Left renal cortex interstitium (tissue), 4 donors: ENCODE data around the gene SLC16A3. TPM values are rescaled to one million over a fixed set of nuclear protein-coding genes. Genes with fewer than 3 reads are reported as not detected.
"Not testable (repeated sequence)": the region's sequence is repeated elsewhere in the genome, so short reads cannot be mapped to it uniquely, and the experiment has no call there.

Experiments
- DNase-seq, 4 donors: peaks; one replicate each; pipeline ENCODE4 v3.0.0-alpha.2; 2013; ENCODE audit warnings: low read depth in 4 of 4, low spot score in 2 of 4, missing footprints in 1 of 4
- polyA plus RNA-seq, 4 donors: library from polyadenylated mRNA; unstranded; fragments of 120-200 nt; gene quantifications; one replicate each; pipeline ENCODE4 v1.2.1, GENCODE V29; 2013; ENCODE audit not compliant: insufficient read length in 4 of 4

The SLC16A3 gene
- polyA plus RNA-seq, 4 donors = 8.4 to 18.8 (median 11.5) TPM

DNA sequence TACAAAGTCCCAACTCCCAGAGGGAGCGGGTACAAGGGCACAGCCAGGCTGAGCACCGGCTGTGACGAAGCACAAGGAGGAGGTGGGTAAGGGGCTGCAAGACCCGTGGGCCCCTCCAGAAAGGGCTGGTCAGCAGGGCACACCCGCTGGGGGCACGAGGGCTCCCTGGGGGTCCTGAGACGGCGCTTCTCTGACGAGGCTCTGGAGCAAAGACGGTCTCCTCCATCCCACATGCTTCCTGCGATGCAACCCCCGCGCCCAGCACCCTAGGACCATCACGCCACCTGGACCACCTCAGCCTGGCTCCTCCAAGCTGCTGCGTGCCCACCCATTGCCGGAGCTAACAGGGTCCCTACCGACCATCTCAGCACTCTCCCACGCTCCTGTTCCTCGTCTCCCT lies 24.9 kb upstream of the SLC16A3 start:
- DNase-seq = no peak

DNA sequence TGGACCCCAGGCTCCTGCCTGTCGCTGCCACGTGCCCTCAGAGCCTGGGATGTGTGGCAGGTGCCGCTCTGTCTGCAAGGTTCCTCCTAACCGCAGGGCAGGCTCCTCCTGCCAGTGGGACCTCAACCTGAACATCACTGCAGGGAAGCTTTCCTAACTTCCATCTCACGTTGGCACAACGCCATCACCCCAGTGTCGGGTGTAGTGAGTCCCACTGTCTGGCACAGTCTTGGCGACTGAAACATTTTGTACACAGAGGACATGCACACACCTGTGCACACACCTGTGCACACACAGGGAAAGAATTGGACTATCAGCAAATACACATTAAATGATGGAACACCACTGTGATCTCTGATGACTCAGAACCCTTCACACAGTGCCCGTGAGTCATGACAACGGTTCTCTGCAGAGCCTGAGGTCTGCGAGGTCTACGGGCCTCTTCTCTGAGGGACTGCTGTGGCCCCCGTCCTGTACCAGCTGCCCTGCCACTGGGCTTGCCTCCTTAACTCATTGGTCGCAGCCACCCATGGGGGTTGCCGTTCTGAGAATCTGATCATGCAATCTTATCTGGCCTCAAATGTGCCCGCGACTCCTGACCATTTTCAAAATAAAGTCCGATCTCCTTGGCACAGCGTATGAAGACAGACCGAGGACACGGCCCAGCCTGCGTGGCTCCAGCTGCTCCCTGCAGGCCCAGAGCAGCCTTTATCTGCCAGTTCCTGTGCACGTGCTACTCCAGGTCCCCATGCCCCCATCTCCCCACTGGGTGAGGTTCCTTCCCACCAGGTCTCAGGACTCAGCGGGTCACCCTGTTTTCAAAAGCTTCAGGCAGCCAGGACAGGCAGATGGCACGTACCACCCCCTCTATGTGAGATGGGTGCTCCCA lies 23.8 kb upstream of the SLC16A3 start:
- no peak for DNase-seq

DNA sequence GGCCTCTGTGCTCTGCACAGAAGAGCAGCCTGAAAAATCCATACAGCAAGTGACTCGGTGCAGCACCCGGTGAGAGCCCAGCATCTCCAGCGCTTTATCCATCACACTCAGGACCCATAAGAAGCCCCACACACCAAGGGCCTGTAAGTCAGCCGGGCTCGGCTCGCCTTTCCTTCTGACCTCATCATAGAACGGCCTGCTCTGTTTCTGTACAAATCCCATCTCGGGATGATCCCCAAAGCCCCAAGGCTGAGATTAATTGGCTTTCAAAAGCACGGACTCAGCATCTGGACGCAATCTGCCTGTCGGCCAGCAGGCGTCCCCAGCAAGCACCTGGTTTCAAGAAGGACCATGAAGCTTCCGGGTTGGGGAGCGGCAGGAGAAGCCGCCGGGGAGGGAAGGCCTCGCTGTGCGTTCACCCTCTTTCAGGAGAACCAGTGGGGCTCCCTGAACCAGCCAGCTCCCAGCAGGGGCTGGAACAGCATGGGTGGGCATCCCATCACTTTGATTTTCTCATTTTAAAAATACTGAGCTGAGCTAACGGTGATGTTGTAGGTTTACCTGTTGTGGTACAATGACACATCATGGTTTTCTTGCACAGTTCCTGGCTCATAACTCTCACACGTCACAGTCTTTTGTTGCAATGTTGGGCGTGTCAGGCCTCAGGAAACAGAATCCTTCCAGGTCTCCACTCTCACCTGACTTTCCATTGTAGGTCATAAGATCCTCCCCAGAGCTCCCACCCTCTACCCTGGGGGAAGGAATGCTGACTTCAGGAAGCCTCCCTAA lies 22.9 kb upstream of the SLC16A3 start:
- DNase-seq = peak in 1 of 4 donors; percentile 54

DNA sequence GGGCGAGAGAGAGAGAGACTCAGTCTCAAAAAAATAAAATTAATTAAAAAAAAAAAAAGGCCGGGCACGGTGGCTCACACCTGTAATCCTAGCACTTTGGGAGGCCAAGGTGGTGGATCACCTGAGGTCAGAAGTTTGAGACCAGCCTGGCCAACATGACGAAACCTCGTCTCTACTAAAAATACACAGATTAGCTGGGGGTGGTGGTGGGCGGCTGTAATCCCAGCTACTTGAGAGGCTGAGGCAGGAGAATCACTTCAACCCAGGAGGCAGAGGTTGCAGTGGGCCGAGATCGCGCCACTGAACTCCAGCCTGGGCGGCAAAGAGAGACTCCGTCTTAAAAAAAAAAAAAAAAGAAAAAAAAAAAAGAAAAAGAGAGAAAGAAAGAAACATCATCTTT lies 18.2 kb upstream of the SLC16A3 start:
- not testable (repeated sequence) for DNase-seq

DNA sequence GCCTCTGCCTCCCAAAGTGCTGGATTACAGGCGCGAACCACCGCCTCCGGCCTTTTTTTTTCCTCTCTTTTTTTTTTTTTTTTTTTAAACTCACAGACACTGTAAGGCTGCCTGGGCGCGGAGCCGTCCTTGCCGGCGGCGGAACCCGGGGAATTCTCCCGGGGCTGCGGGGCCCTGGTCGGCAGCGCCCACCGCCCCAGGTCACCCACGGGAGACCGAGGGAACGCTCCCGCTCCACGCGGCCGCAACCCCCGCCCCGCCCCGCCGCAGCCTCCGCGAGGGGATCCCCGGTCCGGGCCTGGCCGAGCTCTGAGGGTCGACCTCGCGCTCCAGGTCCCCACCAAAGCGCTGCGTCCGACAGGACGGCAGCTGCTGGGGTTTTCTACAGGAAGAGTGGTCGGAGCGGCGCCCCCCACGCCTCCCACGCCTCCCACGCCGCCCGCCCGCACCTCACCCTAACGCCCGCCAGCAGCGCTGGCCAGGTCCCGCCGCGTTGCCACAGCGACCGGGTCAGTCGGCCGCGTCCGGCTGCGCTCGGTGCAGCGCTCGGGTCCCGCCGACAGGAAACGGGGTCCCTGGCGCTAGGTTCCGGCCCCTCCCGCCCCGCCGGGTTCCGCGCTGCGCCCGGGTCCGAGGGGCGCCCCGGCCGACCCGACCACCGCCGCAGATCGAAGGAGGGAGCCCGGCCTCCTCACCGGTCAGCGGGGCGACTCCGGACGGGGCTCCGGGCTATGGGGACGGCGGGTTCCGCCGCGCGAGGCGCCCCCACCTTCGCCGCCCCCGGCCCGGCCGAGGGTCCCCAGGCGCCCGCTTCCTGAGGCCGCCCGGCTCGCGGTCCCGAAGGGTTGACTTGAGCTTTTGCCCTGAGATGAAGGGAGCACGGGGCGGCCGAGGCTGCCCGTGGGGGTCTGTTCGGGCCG lies 16.3 kb upstream of the SLC16A3 start, which contains the start of gene CCDC57:
Gene CCDC57, minus strand, starts transcription at position 512 of the 920 bp plus-strand sequence. CDS start 10,898 bp downstream, outside the sequence.
- no peak for DNase-seq

DNA sequence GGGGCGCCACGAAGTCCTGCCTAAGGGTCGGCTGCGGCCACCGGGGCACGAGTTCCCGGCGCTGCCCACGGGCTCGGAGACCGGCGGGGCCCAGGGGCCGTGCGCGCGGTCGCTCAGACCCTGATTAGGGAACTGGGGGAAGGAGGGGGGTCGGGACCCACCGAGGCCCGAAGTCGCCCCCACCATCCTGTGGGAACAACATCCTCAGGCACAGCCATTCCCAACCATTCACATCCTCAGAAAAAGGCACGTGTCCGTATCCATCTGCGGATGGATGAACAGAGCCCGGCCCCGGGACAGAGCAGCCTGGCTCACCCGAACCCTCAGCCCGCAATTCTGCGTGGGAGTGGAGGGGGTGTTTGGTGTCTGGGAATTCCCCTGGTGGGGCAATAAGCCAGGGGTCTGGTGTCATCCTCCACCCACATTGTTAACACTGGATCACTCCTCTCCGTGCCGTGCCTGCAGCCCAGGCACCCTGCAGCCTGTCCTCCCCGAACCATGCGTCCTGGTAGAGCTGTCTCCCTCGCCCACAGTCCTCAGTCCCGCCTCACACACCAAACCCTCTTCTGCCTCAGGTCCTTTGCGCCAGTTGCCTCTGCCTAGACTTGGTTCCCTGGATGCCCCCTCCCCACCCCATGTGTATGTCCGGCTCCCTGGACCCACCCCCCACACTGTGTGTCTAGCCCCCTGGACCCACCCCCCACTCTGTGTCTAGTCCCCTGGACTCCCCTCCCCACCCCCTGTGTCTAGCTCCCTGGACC lies 15.4 kb upstream of the SLC16A3 start:
- no peak for DNase-seq

DNA sequence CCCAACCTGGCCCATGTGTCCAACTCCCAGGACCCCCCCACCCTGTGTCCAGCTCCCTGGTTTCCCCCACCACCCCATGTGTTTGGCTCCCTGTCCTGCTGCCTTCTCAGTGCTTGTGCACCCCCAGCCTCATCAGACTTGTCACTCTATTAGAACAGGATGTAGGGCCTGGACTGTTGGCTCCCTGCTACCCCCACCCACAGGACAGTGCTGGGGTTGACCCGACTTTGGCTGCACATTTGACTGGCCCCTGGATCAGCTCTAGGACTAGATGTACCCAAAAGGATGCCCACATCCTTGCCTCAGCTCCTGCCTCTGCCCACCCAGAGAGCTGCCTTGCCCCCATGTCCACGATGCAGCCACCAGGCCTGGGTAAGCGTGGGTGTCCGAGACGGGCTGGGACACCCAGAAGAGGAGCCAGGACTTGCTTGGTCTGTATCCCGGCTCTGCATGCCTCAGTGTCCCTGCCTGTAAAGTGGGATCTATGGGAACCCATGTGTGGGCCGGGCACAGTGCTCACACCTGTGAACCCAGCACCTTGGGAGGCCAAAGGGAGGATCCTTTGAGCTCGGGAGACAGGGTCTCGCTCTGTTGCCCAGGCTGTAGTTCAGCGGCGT lies 14.7 kb upstream of the SLC16A3 start:
- no peak for DNase-seq

DNA sequence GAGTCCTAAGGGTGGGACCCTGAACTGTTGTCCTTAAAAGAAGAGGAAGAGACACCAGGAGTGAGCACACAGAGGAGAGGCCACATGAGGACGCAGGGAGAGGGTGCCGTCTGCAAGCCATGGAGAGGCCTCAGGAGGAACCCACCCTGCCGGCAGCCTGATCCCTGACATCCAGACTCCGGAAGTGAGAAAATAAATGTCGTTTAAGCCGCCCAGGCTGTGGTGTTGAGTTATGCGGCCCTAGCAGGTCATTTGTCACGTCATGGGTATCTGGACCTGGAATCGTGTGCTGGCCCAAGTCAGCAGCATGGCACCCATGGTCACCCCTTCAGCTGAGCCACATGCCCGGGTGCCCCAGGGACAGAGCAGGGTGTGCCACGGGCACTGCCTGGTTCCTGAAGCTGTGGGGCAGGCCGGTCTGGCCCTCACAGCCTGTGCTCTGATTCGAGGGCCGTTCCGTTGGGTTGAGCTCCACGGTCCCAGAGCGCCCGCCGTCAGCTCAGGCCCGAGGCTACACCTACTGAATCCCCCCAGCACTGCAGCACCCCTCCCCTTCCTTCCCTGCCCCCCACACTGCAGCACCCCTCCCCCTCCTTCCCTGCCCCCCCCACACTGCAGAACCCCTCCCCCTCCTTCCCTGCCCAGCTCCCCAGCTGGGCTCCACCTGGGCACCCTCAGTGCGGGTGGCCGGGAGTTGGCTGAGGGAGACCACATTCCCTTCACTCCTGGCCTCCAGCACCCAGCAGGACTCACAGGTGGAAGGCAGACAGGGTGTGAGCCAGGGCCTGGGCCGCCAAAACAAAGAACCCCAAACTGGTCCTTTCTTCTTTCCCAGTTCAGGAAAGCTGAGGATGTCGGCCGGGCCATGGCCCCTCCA lies 13.5 kb upstream of the SLC16A3 start:
- no peak for DNase-seq

DNA sequence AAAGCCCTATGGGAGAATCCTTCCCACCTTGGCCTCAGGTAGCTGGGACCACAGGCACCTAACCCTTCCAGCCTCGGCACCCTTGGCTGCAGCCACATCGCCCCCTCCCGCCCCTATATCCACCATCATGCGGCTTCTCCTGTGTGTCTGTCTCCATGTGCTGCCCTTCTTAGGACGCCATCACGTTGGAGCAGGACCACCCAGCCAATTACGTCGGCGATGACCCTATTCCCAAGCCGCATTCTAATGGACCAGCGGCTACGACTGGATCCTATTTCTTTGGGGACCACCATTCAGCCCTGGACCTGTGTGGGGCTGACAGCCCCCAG lies 12.9 kb upstream of the SLC16A3 start:
- no peak for DNase-seq

DNA sequence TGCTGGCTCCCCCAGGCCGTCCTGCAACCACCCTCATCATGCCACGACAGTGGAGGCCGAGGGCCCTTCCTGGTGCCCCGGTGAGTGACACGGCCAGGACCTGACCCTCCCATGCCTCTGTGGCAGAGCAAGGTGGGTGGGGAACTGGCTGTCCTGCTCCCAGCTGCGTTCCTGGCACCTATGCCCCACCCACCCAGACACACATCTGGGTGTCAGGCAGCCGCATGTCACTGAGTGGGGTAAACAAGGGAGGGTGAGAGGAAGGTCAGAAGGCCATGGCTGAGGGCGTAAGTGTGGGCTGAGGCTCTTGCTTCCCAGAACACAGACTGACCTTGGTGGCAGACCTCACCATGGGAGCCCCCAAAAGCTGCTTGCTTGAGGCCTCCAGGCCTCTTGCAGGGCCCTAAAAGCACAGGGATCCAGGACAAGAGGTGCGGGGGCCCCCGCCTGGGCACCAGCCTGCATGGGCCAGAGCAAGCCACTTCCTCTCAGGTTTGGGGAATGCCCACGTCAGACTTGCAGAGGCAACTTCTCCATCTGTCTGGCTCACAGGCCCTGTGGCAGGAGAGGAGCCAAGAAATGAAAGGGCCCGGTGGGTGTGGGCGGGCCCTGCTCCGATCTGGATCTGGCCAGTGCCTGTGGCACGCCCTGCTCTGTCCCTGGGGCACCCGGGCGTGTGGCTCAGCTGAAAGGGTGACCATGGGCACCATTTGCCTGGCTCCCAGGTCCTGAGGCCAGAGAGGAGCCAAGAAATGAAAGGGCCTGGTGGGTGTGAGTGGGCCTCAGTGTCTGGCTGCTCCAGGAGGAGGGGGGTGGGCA lies 12.3 kb upstream of the SLC16A3 start:
- DNase-seq = no peak

DNA sequence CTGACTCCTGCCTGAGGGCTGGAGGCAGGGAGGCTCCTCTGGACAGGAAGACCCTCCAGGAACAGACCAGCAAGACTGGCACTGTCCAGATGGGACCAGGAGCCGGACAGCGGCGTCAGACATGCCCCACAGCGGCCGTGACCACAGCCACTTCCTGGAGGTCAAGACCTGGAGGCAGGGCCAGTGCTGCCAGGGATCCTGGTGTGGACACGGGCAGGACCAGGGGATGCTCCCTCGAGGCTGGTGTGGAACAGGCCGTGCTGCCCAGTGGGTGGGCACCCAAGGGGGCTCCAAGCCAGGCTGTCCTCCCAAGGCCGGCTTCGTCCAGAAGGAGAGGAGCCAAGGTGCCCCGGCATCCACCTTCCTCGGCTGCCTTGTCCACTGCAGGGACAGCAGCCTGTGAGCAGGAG lies 11.7 kb upstream of the SLC16A3 start:
- DNase-seq = no peak

DNA sequence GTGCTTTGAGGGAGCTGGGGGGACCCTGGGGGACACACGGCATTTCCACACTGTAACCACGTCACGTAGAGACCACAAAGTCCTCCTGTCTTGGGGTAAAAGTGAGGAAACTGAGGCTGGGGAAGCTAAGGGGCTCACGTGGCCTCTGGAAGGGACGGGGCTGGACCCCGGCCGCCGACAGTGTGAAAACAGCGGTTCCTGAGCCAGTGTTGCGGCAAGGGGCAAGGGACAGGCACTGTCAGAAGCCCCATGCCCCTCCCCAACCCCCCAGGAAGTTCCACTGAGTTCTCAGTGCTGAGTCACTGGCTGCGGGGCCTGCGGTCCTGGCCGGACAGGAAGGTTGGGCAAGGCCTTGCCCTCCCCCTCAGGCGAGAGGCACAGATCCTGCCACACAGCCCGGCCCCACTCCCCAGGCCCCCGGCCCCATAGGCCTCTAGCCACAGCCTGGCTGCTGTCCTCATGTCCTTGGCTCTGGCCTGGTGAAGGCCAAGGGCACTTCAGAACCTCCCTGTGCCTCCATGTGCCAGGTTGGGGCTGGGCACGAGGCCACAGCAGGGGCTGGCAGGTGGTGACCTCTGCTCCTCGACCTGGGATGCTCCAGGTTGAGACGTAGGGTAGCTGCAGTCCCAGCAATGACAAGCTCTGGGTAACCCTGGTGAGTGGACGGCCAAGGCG lies 11.2 kb upstream of the SLC16A3 start:
- DNase-seq = no peak

DNA sequence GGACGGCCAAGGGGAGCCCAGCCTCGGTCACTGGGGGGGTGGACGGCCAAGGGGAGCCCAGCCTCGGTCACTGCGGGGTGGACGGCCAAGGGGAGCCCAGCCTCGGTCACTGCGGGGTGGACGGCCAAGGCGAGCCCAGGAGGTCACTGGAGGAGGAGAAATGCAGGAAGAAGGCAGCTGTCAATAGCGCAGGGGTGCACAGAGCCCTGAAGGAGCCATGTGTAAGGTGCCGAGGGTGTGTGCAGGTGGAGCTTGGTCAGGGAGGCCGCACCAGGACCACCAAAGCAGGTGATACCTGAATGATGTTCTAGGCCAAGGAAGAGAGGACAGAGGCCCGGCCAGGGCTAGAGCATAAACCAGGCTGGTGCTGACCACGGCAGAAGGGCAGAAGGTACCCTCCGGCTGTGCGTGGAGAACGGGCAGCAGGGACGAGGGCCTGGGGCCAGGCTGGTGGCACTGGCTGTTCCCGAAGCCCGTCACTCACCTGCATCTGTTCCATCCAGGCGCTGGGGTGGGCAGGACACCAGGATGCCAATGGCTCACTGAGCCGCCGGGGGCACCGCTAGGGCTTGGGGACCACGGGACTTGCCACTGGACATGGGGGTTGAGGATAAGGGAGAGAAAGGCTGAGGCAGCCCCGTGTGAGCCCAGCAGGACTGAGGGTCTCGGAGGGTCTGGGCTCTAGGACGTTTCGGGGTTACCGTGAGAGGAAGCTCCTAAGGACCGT lies 10.3 kb upstream of the SLC16A3 start:
- no peak for DNase-seq

DNA sequence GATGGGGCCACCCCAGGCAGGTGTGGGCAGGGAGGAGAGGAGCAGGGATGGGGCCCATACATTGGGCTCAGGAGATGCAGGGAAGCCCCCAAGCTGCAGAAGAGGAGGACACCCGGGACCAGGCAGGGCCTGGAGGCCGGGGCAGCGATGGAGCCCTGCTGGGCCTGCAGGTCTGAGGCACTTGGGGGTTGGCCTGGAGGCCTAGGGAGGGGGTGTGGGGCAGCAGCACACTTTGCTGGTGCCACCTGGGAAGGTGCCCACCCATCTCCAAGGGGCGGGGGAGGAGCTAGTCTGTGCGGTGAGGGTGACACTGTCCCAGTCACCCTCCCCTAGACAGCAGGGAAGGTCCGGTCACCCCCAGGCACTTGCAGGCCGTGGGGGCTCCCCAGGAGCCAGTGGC lies 9.8 kb upstream of the SLC16A3 start:
- DNase-seq = no peak

DNA sequence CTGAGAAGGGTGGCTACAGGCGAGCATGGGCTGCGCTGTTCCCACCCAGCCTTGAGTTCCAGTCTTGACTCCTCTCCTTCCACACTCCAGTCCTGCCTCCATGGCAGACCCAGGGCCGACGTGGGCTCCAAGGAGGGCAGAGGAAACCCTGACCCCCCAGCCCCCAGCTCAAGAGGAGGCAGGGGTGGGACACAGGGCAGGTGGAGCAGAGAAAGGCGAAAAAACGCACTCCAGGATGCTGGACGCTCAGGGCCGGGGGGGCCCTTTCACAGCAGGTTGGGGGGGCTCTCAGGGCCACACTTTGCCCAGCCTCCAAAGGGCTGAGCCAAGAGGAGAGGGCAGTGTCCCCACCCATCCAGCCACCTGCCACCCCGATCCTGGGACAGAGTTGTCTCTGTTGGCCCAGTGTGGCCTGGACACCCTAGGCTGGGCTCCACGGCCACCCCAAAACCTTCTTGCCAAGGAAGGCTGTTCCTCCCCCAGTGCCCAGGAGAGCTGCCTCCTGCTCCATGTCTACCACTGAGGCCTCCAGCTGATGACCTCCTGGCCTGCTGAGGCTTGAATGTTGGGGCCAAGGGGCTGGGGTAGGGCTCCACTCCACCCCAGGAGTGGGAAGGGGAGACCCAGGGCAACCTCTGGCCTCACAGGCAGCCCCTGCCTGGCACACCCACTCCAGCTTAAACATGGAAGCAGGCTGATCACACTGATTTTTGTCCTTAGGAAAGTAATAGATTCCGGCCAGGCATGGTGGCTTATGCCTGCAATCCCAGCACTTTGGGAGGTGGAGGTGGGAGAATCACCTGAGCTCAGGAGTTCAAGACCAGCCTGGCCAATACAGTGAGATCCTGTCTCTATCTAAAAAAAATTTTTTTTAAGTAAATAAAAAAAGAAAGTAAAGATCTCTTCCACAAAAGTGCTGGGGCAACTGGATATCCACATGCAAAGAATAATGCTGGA lies 8.8 kb upstream of the SLC16A3 start:
- DNase-seq = no peak
